ENCODE data around the gene CEP131.

CEP131 gene

GRCh38 chr17:81197409-81197795, 25.4 kb downstream of the CEP131 start:
- no peak for DNase-seq

DNA sequence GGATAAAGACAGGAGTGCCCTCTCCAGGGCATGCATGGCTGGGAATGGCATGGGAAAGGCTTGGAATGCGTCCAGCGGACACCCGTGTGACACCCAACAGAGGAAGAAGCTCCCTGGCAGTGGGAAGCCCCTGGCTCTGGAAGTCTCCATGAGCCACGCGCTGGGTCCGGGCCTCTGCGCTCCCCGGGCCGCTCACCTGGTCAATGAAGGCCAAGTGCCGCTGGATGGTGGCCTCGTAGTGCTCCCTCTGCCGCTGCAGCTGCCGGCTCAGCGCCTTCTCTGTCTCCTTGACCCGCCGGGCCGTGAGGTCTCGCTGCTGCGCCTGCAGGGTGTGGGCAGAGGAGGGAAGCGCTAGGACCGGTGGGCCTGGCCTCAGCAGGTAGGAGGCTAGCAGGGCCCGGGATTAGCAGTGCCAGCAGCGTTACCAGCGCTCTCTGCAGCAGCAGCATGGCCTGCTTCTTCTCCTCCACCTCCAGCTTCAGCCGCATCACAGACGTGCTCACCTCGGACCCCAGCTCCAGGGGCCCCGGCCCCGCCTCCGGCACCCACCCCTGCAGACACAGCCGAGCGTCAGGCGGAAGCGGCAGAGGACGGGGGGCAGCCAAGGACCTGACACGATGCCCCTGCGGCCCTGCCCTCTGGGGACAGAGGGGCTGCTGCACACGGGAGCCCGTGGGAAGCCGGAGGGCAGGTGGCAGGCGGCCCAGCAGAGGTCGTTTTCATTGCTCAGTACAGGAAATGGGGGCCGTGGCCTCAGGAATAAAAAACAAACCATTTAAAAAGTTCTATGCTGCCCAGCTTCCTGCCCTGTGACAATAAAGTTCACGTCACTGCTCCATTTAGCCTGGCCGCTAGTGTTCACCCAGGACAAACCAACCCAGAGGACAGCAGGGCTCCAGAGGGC, 26.0 kb downstream of the CEP131 start:
- no peak for DNase-seq

DNA sequence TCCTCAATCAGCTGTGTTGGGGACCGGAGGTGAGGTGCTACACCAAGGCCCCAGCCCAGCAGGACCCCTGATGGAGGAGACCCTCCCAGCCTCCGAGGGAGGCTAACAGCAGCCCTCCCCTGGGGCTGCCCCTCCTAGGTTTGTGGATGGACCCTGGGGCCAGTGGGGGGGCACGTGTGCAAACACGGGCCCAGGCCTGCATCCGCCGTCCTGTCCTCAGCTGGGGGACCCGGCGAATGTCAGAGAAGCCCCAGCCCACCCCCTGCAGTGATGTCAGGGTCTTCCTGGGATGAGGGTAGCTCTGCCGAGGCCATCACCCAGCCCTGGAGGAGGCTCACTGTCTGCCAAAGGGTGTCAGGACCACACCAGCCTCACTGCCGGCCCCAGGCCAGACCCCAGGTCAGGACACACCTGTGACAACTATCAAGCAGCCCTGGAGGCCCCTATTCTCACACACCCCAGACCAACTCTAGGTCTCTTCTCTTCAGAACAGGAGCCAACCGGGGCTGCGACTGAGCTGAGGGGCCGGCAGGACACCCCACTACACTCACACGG, 26.7 kb downstream of the CEP131 start:
- DNase-seq = no peak

- no peak for DNase-seq
These were observed 27.5 kb downstream of the CEP131 start for GRCh38 chr17:81194941-81195901.

DNA sequence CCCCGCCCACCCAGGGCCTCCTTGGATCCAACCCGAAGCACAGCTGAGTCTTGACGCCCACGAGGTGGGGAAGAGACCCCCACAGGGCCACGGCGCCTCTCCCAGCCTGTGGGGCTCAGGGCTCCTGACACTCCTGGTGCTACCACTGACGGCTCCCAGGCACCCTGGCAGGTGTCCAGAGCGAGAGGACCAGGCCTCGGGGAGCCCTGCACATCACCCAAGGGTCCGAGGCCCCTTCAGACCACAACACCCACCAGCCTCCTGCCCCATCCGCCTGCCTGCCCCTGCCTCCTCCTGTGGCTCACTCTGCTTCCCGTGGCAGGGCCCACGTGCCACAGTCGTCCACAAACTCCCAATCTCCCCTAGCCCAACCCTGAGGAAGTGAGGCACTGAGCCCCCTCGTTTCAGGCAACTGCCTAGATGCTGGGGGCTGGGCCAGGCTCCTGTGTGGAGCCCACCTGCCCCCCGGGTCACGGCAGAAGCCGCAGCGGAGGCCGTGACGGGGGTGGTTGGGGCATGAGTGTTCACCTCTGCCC, 28.5 kb downstream of the CEP131 start:
- DNase-seq = no peak

DNA sequence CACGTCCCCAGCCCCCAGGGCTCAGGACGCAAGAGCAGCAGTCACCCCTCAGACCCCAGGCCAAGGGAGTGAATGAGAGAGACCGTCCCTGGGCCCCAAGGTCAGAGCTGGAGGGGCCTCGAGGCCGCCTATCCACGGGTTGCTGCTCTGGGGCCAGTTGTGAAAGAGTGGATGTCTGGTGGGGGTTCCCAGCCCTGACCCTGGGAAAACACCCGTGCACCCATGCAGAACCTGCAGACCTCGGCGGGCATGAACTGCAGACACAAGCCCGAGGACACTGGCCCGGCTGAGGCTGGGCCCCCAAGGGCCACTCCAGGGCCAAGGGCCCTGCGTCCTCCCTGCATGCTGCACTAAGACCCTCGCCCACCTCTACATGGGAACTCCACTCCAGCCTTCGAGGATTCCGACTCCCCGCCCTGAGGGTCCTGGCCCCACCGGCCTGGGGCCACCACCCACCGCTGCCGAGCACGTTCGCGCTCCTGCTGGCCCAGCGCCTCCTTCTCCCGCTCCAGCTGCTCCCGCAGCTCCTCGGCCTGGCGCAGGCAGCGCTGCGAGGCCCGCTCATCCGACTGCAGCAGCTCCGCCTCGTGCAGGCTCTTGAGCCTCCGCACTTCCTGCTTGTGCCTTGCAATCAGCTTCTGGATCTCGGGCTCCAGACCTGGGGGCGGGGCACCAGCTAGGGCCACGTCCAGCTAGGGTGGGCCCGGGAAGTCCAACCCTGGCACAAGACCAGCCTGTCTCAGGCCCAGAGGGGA, 29.1 kb downstream of the CEP131 start:
- DNase-seq = no peak

- DNase-seq = no peak
These were observed 29.7 kb downstream of the CEP131 start for GRCh38 chr17:81193051-81193410.

GRCh38 chr17:81192386-81193050, 30.2 kb downstream of the CEP131 start:
- DNase-seq = no peak

- no peak for DNase-seq
These were observed 31.1 kb downstream of the CEP131 start for GRCh38 chr17:81191646-81192045.

- no peak for DNase-seq
These were observed 31.6 kb downstream of the CEP131 start for GRCh38 chr17:81191116-81191515.

- DNase-seq = no peak
These were observed 32.2 kb downstream of the CEP131 start for GRCh38 chr17:81190591-81190990.

DNA sequence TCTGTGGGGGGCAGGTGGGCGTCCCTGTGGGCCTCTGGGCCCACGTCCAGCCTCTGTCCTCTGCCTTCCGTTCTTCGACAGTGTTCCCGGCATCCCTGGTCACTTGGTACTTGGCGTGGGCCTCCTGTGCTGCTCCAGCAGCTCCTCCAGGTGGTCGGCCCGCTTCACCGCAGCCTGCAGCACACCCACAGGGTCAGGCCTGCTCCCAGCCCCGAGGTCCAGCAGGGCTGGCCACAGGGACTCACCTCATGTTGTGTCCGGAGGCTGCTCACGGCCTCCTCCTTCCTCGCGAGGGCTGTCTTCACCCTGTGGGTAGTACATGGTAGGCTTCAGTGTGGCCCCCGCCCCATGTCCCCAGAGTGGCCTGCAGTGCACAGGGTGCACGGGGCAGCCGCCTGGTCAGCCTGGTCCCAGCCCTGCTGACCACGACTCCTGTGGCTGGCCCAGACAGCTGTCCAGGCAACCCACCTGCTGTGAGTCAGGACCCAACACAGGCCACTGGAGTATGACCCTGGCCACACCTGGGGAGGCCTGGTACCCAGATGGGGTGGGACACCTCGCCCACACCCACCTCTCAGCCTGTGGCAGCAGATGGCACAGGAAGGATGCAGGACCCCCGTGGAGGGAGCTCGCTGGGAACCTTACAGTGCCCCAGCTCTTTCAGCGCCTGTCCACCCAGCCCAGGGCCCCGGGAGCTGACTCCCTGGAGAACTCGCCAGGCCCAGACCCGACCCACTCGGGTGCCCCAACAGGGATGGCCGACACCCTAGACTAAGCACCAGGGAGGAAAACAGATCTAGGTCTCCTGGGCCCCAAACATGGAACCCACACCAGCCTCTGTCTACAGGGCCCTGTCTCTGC, 32.9 kb downstream of the CEP131 start:
- DNase-seq = no peak

DNA sequence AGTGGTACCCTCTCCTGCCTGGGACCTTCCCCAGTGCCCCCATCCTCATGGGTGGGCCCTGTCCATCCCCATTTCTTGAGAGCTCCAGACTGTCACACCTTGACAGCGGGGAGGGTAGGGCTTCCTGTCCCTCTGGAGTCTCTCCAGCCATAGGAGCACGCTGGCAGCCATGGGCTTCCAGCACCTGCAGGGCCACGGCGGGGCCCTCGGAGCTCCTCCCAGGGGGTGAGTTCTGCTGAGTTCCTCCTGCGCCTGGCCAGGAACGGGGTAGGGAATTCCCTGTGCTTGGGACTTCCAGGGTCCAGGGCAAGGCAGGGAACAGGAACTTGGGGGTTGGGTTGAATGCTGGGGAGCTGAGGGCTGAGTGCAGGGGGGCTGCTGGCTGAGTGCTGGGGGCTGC, 33.7 kb downstream of the CEP131 start:
- DNase-seq = no peak

DNA sequence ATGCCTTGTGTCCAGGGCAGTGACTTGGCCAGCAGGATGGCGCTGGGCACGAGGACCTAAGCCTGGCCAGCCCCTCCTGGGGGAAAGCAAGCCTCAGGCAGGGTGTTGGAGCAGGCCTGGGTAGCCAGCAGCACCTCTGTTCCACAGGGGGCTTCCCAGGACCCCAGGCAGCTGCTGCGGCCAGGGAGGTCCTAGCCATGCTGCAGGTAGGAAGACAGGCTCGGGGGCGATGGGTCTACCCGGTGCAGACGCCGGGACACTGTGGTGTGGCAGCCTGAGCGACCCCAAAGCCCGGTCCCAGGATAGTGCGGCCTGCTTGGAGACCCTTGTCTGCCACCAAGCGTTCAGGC, 34.3 kb downstream of the CEP131 start:
- DNase-seq = no peak

- no peak for DNase-seq
These were observed 34.9 kb downstream of the CEP131 start for GRCh38 chr17:81187586-81188490.

- DNase-seq = no peak
These were observed 35.6 kb downstream of the CEP131 start for GRCh38 chr17:81187120-81187519.

DNA sequence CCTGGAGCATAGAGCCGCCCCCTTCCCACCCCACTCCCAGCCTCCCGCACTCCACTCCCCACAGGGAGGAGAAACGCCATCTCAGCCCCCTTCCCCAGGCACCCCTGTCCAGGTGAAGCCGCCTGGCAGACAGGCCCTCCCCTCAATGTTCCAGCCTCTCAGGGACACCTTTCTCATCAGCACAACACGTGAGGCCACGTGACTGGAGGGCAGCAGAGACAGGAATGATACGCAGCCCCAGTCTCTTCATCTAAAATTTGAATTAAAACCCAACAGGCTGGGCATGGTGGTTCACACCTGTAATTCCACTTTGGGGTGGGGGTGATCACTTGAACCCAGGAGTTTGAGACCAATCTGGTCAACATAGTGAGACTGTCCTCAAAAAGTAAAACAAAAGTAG, 36.6 kb downstream of the CEP131 start:
- DNase-seq = no peak

- DNase-seq = no peak
These were observed 38.2 kb downstream of the CEP131 start for GRCh38 chr17:81184555-81184954.

DNA sequence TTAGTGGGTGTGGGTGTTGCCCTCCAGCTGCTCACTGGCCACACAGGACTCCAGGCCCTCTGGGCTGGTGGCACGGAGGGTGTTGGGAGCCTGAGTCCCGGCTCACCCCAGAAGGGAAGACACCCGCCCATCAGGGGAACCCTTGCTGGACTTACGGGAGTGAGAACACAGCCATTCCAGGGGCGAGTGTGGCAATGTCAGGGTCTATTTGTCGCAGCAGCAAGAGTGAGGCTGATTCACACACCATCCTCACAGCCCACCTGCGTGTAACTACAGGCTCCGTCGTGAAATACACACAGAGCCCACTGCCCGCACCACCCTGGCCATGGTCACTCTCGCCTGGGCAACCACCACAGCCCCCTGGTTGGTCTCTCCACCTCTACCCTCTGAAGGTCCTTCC, 39.0 kb downstream of the CEP131 start:
- no peak for DNase-seq

DNA sequence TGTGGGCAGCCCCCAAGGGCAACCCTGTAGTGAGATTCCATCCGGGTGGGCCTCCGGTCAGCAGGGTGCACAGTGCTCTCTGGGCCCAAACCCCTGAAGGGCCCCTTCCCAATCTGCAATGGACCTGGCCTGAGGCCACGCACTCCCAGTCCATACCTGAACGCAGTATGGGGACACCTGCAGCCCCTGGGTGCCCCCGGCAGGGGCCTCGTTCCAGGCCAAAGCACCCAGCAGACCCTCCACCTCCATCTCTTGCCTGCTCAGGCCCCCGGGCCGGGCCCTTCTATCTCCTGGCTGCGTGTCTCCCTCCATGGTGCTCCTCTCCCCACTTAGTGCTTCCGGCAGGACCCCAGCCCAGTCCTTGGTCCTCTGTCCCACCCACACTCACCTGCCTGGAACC, 39.4 kb downstream of the CEP131 start:
- DNase-seq = no peak

All from NCI-H2029 treated with DMSO at 0.1 percent for 48 hours (cell line).